Kidney tubule cell (primary cell): Measurements from ENCODE around the gene EXOC2.
A peak's percentile ranks its signal among the peaks of the same experiment; 100 is the strongest.

Experiments
- DNase-seq: peaks from one replicate; pipeline ENCODE4 v3.0.0-alpha.2; 2018; ENCODE audit warnings: low spot score

Gene EXOC2

GRCh38 chr6:692858-693722 lies at the start of gene EXOC2:
EXOC2 (minus strand) TSS chr6:693139; CDS start chr6:637818, 55,321 bp downstream.
- peak; percentile 87 for DNase-seq

DNA sequence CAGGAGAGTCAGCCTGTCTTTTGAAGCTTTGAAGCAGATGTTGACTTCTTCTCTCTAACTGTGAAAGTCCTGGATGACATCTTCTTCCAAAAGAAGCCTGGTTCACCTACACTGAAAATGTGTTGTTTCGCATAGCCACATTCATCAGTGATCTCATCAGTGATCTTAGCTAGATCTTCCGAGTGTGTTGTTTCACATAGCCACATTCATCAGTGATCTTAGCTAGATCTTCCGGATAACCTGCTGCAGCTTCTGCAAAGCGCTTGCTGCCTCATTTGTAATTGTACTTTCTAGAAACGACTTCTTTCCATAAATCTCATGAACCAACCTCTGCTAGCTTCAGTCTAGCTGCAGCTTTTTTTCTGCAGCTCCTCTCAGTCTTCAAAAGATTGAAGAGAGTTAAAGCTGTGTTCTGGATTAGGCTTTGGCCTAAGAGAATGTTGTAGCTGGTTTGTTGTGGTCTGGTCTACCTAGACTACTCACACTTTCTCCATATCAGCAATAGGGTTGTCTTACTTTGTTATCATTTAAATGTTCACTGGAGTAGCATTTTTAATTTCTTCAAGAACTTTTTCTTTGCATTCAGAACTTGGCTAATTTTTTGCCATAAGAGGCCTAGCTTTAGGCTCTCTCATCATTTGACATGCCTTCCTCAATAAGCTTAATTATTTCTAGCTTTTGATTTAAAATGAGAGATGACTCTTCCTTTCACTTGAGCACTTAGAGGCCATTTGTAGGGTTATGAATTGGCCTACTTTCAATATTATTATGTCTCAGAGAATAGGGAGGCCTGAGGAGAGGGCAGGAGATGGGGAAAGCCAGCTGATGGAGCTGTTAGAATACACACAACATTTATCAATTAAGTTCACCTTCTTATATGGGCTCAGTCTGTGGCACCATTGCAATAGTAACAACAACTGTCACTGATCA lies 48.7 kb upstream of the EXOC2 start:
- no peak for DNase-seq

- DNase-seq, result no peak
These were observed 43.9 kb upstream of the EXOC2 start for GRCh38 chr6:736657-737446.

DNA sequence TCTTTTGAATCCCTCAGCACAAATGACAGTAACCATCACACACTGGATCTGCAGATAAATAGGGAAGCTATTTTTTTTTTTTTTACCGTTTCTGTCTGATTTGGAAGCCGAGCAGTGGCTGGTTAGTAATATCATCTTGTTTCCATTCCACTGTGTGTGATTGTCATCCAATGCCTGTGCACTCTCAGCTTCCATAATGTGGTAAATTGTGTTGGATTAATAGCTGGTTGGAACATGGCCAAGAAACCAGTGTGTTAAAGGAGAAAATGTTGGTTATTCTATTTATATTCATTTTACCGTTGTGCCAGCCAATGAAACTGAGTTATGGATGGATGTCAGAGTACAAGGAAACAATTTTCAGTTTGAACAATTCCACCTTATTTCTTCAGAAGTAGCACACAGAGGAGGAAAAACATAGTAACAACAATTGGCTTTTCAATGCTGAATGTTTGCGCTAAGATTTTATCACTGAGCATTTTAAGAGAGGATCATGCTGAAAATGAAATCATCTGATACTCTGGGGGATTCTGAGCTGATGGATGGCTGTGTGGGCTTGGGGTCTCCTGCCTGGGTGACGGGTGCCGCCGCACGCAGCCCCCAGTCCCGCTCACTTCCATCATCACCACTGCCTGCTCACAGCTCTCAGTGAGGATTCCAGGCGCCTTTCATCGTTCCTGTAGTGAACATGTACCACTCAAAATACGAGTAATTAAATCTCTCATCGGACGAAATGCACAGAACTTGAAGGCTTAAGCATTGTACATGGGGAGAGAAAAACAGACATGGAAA lies 40.7 kb upstream of the EXOC2 start:
- no peak for DNase-seq

DNA sequence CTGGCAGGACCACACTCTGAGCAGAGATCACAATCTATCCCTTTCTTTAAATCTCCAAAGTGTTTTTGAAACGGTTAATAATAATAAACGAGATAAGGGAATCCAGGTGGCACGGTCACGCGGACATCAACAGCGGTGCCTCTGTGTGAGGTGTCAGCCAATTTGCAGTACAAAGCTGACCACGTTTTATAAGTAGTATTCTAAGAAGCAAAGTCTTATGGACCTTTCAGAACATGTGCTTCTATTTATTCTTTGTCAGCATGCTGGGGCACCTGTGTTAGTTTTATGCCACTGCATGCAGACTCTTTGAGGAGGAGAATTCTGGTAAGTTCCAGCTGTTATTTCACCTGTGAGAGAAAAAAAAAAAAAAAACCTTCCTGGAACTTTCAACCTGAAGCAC lies 39.0 kb upstream of the EXOC2 start:
- no peak for DNase-seq

GRCh38 chr6:729606-730320 lies 36.8 kb upstream of the EXOC2 start:
- no peak for DNase-seq

GRCh38 chr6:727856-728255 lies 34.9 kb upstream of the EXOC2 start:
- DNase-seq, result no peak

DNA sequence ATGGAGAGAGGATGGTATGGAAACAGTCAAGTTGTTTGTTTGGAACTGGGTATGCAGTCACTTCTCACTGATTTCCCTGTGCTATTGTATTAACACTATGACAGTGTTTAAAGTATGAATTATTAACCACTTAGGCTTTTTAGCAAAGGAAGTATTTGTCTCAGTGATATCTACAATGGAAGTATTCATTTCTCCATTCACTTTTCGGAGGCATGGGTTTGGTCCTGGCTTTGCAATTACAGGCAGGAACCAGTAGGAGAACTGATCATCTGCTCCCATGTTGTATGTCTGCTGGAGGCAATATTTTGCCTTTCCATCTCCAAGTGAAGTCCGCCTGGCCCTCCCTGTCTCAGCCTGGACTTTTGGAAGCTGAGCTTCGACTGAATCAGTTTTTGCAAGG lies 30.6 kb upstream of the EXOC2 start:
- no peak for DNase-seq

- no peak for DNase-seq
These were observed 29.7 kb upstream of the EXOC2 start for GRCh38 chr6:722608-723007.

GRCh38 chr6:722077-722524 lies 29.2 kb upstream of the EXOC2 start:
- DNase-seq, result peak; percentile 66

DNA sequence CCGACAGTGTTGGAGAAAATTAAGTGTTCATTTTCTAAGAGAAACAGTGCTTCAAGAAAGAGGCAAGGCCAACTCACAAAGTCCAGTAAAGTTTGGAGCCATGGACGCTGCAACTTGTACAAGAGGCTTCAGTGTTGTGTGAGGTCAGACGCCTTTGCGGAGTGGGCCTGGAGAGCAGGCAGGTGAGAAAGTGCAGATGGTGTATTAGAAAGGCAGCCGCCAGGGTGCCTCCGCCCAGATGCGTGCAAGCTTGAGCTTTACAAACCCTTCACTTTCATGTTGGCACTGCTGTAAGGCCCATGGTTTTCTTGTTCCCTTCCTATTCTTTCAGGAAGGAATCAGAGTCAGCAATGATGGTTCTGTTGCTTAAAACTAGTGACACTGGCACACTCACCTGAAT lies 25.4 kb upstream of the EXOC2 start:
- no peak for DNase-seq

- DNase-seq, result no peak
These were observed 24.2 kb upstream of the EXOC2 start for GRCh38 chr6:717135-717534.

- no peak for DNase-seq
These were observed 23.0 kb upstream of the EXOC2 start for GRCh38 chr6:715709-716491.

DNA sequence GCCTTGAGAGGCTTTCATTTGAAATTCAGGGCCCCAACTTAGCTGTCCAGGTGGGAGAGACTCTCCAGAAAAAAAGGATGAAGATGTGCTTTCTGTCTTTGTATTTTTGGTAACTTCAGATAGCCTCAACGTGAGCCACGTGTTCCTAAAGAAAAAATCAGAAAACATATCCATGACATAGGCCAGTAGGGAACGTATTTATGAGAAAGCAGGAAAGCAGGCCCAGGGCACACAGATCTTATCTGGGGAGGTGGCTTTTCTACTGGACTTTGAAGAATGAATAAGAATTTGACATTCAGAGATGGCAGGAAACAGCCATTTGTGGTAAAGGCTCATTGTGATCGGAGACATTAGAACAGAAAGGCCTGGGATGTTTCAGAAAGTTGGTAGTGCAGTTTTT lies 21.2 kb upstream of the EXOC2 start:
- no peak for DNase-seq

GRCh38 chr6:713351-713750 lies 20.4 kb upstream of the EXOC2 start:
- DNase-seq, result no peak

- no peak for DNase-seq
These were observed 19.9 kb upstream of the EXOC2 start for GRCh38 chr6:712805-713204.

- DNase-seq, result no peak
These were observed 19.0 kb upstream of the EXOC2 start for GRCh38 chr6:711925-712324.

DNA sequence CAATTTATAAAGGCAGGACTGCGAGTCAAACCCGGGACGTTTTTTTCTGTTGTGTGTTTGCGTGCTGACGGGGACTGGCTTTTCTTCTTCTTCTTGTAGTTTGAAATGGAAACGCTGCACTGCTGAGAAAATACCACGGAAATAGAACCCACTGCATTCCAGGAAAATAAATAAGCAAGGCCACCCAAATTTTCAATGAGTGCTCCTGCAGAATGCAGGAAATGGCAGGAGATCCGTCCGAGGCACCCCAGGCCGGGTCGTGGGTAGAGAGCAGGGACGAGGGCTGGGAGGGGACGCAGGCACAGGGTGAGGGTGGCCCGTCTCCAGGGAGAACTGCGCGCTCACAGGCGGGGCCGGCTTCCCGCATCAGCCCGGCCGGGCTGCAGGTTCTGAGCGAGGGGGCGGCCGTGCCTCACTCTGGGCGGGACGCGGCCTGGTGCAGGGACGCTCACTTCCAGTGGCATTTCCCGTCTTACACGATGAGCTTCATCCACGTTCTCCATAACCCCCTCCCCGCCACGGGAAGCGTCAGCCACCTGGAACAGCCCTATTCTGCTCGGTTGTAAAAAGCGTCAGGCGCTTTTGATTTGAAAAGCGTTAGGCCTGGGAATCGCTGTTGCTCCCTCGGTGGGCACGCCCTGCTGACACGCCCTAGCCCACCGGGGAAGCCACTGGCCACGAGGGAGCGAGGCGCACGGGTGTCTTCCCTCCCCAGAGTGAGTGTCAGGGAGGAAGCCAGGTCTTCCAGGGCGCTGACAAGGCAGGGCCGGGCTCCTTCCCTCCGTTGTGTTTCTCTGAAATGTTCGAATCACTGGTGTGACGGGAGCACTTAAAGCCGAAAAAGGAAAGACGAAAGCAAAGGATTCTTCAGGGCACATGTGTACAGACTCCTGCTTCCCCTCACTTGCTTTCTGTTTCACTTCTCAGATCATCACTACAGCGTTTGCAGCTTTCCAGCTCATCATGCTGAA lies 17.9 kb upstream of the EXOC2 start:
- DNase-seq, result peak; percentile 43
